NCI-H2227 (cell line): Measurements from ENCODE around the gene TFB1M.
"Not testable (repeated sequence)": the region's sequence is repeated elsewhere in the genome, so short reads cannot be mapped to it uniquely, and the experiment has no call there.

ENCODE experiments used
- DNase-seq: peaks from one replicate; lab custom pipeline; 2025; ENCODE audit not compliant: unreplicated experiment; lab: John Stamatoyannopoulos, UW

Gene TFB1M

GRCh38 chr6:155244434-155244833 is 69.8 kb downstream of the TFB1M start:
- DNase-seq: no peak

DNA sequence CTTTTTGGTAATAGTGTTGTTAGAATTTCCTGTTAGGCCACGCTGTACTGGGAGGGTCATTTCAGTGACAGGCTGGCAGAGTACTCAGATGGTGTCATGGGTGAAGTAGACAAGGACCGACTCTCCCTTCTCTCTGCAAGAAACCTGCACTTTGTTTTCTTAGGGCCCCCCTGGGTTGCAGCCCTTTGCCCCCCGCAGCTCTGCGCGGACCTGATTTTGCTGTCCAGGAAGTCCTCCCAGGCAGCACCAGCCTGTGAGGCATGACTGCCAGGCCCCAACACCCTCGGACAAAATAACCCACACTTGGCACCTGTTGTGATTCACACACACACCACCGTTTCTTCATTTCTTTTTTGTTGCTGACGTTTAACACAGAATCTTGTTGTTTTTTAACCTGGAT is 72.3 kb downstream of the TFB1M start:
- no peak for DNase-seq

GRCh38 chr6:155240905-155241600 is 73.2 kb downstream of the TFB1M start:
- no peak for DNase-seq

GRCh38 chr6:155237613-155238012 is 76.7 kb downstream of the TFB1M start:
- DNase-seq: no peak

DNA sequence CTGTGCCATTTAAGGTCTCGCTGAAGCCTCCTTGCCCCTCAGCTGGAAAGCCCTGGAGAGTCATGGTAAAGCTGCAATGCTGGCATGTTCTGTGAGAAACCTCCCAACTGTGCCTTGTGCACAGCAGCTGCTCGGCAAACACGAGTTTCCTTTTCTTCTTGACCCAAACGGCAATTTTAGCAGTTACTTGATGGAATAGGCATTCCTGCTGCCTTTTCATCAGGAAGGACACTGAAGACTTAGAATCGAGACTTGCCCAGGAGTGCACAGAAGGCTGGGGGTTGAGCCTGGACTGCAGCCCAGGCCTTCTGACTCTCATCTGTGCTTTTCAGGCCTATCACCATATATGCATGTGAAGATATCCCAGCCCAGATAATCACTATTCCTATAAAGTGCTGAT is 79.2 kb downstream of the TFB1M start:
- no peak for DNase-seq

GRCh38 chr6:155234687-155235086 is 79.6 kb downstream of the TFB1M start:
- DNase-seq: no peak

GRCh38 chr6:155234167-155234566 is 80.1 kb downstream of the TFB1M start:
- DNase-seq: no peak

- no peak for DNase-seq
These were observed 81.4 kb downstream of the TFB1M start for GRCh38 chr6:155232848-155233247.

GRCh38 chr6:155230975-155231374 is 83.3 kb downstream of the TFB1M start:
- DNase-seq: not testable (repeated sequence)

GRCh38 chr6:155228546-155229166 is 85.6 kb downstream of the TFB1M start:
- DNase-seq: no peak

GRCh38 chr6:155227046-155227445 is 87.2 kb downstream of the TFB1M start:
- no peak for DNase-seq

DNA sequence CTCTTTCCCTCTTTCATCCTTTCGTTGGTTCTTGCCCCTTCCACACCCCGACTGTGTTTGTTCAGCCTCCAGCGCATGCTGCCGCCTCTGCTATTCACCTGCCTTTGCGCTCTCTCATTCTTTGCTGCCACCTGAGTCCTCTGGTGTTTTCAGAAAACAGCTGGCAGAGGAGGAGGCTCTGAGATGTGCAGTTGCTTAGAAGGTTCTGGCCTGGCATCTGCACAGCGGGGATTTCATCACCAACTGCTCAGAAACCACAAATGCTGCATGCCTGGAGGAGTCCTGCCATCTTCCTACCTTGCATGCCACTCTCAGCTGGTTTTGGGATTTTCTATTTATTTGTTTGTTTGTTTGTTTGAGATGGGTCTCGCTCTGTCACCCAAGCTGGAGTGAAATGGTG is 89.7 kb downstream of the TFB1M start:
- peak; percentile 4 for DNase-seq

DNA sequence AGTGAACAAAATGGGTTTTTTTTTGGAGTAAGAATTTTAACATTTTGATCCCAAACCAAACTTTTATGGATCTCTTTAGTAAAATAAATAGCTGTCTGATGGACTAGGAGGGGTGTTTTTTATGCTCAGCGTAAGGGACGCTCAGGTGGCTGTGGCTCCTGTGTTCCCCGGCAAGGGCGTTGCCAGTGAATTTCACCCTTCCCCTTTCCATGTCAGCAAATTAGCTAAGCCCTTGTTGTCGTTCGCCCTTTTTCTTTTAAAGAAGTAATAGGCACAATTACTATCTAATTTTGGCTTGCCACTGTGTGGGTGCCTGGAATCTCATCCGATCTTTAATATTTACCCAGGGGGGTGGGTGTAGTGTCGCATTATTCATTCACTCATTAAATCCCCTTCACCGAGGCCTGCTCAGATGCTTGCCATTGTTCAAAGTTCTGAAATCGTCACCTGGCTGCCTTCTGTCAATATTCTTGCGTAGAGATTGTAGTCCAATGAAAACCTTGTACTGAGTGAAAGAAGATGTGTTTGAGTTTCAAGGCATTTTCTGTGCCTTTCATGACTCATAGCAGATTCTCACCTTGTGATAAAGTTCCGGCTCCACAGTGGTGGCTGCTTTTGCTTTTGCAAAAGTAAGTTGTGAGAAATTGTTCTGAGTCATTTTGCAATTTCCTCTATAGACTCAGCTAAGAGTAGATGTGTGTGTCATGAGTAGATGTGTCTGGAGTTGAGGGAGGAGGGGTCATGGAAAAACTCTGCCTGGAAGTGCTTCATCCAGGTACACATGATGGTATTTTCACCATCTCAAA is 90.4 kb downstream of the TFB1M start:
- DNase-seq: peak; percentile 20

GRCh38 chr6:155222506-155222905 is 91.8 kb downstream of the TFB1M start:
- DNase-seq: no peak

DNA sequence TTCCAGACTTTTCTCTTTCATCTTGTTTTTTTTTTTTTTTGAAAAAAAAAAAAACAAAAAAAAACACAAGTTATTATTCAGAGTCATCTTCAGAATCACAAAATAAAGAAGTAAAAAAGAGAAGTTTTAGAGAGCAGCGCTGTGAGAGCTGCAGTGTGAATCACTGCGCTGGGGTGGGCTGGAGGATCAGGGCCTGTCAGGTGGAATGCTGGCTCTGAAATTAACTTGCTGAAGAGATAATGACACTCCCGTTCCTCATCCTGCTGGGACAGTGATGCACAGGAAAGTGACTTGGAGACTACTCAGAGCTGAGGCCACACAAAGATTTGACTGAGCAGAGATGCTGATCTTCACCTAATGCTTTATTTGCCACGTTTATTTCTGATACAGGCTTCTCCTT is 93.2 kb downstream of the TFB1M start:
- DNase-seq: peak; percentile 6

- DNase-seq: no peak
These were observed 94.4 kb downstream of the TFB1M start for GRCh38 chr6:155219858-155220301.

GRCh38 chr6:155219299-155219698 is 95.0 kb downstream of the TFB1M start:
- no peak for DNase-seq

- not testable (repeated sequence) for DNase-seq
These were observed 95.6 kb downstream of the TFB1M start for GRCh38 chr6:155218711-155219110.

GRCh38 chr6:155216312-155217046 is 97.8 kb downstream of the TFB1M start:
- DNase-seq: peak; percentile 74

DNA sequence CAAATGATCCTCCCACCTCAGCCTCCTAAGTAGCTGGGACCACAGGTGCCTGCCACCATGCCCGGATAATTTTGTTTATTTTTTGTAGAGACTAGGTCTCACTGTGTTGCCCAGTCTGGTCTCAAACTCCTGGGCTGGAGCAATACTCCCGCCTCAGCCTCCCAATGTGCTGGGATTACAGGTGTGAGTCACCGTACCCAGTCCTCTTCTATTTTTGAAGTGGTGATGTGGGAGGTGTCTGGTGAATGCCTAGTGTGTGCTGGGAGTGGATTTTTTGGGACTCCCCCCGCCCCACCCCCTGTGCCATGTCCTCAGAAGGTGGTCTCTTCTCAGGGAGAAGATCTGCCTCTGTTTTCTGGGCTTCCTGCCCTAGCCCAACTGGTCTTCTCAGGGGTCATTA is 98.4 kb downstream of the TFB1M start:
- DNase-seq: peak; percentile 49
